ENCODE data around the gene ZFP90. TPM values are rescaled to one million over a fixed set of nuclear protein-coding genes. Genes with fewer than 3 reads are reported as not detected.
"Not testable (repeated sequence)": the region's sequence is repeated elsewhere in the genome, so short reads cannot be mapped to it uniquely, and the experiment has no call there.

ZFP90 gene
- 11.2 and 15.2 TPM in 2 replicates for total RNA-seq

DNA sequence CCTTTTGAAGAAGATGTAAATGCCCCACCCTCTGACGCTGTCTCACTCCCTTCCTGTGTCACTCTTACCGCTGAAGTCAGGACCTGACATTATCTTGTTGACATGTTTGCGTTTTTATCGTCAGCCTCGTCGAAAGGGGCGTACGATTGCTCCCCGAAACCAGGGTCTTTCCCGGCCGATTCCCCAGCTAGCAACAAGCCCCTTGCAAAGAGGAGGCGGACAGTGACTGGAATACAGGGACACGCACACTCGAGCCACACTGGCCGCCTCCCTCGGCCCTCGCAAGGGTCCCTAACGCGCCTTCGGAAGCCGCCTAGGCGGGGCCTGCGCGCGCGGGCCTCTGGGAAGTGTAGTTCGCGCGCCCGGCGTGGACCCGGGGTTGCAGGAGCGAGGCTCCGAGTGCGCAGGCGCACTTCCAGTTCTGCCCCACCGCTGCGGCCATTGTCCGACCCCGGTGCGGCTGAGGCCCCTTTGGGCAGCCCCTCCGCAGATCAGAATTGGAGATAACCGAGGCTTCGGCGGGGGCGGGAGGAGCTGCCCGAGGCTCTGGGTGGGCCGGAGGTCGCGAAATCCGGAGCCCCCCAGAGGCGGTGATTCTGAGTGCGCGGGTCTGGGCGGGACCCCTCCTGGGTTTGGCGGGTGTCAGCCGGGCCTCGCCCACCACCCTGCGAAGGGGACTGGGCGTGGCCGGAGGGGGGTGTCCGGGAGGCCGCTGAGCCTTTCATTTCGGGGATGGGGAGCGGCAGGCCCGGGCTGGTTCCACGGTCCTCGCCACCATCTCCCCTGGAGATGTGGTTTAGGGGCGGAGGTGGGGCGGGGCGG, at the start of gene ZFP90:
Gene ZFP90, plus strand, starts transcription at position 412 of the 822 bp plus-strand sequence. CDS start 502 bp downstream, outside the sequence.
- DNase-seq (ENCODE audit: low read depth in 2 of 2): peak; percentile 66 to 89

- DNase-seq (ENCODE audit: low read depth in 2 of 2): no peak
Measured at GRCh38 chr16:68490358-68490757, 48.7 kb upstream of the ZFP90 start.

- peak in 1 of 2 donors; percentile 43 for DNase-seq (ENCODE audit: low read depth in 2 of 2)
Measured at GRCh38 chr16:68490829-68491575, 48.1 kb upstream of the ZFP90 start.

DNA sequence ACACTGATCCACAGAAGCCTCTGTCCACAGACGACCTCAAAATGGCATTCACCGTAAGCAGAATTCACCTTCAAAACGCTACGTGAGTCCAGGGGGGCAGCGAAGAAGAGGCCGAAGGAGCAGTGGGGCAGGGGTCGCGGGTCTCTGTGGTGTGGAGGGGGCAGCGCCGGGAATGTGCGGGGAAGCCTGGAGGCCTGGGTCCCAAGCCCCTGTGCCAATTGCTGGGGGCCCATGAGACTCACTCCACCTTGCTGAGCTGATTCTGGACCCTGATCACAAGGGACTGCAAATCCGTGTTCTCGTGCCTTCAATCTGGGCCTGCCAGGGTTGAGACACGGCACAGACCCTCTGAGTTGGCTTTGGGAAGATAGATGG, 47.5 kb upstream of the ZFP90 start:
- DNase-seq (ENCODE audit: low read depth in 2 of 2): no peak

DNA sequence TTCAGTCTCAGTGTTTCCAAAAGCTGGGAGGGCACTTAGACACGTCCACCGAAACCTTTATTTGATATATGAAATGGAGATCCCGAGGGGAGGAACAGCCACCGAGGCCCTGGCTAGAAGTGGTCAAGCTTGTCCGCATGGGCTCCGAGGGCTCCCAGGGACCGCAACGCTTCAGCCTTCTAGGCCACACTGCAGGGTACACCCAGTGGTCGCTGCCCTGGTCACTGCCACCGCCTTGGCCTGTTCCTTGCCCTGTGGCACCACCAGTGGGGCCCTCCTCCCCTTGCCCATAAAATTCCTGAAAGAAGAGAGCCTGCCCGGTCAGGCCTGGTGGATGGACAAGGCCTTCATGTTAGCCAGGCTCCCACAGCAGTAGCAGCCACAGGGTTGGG, 46.9 kb upstream of the ZFP90 start:
- no peak for DNase-seq (ENCODE audit: low read depth in 2 of 2)

DNA sequence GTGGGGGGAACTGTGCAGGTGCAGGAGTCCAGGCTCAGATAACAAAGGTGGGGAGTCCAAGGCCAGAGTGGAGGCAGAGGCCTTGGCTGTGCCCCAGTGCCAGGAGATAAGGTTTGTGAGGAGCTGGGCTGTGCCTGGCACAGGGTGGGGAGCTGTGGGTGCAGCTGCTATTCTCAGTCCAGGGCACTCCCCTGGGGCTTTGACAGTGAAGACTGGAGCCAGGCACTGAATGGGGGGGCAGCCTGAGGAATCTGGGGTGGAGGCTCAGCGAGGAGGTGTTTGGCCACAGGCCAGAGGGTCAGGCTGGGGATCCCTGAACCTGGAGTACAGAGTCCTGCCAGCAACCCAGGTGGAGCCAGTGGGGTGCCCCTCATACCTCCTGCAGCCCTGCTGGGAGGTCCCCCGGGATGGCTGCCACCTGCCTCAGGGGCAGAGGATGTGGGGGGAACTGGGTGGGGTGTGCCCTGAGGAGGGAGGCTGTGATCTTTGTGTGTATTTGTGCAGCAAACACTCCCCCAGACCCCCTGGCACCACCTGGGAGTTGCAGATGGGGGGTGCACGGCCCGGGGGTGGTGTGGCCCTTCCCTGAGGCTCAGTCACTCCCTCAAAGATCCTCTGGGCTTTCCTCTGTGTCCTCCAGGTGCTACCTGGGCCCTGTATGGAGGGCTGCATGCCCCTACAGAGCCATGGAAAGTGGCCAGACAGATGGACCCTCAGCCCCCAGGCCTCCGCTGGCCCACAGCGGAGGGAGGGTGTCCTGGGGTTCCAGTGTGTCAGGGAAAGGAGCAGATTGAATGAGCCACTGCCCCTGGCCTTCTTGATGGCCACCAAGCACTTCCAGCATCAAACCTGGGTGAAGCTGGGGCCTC, 46.3 kb upstream of the ZFP90 start:
- DNase-seq (ENCODE audit: low read depth in 2 of 2): no peak

DNA sequence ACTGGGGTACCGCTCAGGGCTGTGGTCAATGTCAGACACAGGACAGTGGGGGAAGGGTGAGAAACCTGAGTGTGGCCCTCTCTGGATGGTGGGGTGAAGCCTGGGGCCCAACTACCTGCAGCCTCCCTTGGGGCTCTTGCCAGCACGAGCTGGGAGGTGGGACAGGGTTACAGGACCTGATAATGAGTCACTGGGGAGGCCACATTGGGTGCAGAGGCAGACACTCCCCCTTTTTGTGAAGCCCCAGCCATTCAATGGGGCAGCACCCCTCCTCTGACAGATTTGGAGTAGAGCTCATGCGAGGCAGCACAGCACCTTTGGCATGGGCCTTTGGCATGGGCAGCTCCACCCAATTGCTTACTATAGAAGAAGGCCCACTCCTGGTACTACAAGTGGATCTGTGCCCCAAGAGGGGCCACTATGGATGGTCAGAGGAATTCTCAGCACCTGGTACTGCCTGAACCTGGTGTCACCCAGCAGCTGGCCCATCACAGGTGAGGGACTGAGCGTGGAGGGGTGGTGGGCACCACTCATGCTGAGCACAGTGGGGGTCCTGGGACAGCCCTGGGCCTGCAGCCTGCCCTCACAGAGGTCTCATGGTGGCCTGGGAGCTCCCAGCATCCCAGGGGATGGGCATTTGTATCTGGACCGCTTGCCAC, 45.5 kb upstream of the ZFP90 start:
- no peak for DNase-seq (ENCODE audit: low read depth in 2 of 2)

- DNase-seq (ENCODE audit: low read depth in 2 of 2): not testable (repeated sequence)
Measured at GRCh38 chr16:68494261-68494660, 44.8 kb upstream of the ZFP90 start.

DNA sequence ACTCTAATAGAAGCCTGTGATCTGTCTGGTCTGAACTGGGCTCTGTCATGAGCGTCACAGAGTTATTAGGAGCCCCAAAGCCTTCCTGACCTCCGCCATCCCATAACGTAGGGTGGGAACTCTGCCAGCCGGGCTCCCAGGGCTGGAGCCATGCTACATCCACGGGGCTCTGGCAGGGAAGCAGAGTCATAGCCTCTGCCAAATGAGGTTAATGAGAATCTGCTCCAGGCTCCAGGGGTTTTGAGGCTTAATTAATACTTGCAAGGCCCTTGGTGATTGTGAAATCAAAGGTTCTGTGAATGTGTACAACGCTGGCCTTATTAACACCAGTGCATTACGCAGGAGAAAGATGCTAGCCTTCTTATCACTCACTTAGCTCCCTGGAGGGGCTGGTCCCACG, 42.4 kb upstream of the ZFP90 start:
- no peak for DNase-seq (ENCODE audit: low read depth in 2 of 2)

- no peak for DNase-seq (ENCODE audit: low read depth in 2 of 2)
Measured at GRCh38 chr16:68499006-68499405, 40.1 kb upstream of the ZFP90 start.

GRCh38 chr16:68503334-68503733, 35.8 kb upstream of the ZFP90 start:
- no peak for DNase-seq (ENCODE audit: low read depth in 2 of 2)

- no peak for DNase-seq (ENCODE audit: low read depth in 2 of 2)
Measured at GRCh38 chr16:68504066-68504465, 35.0 kb upstream of the ZFP90 start.

DNA sequence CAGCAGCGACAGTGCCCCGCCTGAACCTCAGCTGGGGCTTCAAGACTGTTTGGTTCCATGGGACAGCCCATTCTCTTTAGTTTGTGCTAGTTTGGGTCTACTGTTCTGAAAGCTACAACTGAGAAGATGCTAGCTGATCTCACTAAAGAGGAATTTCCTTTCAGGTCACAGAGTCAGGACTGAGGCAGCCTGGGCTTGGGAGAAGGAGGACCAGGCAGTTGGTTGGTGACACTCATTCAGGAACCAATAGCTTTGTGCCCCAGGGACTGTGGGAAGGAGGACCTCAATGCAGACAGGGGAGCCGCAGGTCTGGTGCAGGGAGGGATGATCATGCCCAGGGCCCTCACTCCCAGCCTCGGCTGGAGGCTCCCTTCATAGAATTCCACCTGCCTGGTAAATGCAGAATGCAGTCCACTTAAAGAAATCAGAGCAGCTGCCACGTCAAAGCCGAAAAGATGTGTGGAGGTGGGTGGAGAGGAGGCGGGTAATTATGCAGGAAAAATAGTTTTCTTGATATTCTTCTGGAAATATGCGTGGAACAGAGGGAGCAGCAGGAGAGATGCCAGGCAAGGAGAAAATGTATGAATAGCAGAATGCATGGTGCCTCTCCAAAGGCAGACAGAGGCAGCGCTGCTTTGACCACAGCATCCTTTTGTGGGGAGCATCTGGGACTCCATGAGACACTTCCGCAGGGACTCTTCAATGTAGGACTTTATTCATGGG, 32.6 kb upstream of the ZFP90 start:
- DNase-seq (ENCODE audit: low read depth in 2 of 2): no peak

DNA sequence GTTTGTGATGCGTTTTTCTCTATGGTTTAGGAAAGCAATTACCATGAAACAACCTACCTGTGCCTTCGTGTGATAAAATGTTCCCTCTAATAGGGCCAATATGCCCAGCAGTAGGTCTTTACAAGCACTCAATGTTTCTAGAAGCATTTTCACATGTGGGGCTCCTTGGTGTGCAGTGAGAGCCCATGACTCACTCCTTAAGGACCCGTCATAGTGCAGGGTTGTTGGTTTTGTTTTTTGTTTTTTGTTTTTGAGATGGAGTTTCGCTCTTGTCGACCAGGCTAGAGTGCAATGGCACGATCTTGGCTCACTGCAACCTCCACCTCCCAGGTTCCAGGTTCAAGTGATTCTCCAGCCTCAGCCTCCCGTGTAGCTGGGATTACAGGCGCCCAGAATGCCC, 31.1 kb upstream of the ZFP90 start:
- no peak for DNase-seq (ENCODE audit: low read depth in 2 of 2)

DNA sequence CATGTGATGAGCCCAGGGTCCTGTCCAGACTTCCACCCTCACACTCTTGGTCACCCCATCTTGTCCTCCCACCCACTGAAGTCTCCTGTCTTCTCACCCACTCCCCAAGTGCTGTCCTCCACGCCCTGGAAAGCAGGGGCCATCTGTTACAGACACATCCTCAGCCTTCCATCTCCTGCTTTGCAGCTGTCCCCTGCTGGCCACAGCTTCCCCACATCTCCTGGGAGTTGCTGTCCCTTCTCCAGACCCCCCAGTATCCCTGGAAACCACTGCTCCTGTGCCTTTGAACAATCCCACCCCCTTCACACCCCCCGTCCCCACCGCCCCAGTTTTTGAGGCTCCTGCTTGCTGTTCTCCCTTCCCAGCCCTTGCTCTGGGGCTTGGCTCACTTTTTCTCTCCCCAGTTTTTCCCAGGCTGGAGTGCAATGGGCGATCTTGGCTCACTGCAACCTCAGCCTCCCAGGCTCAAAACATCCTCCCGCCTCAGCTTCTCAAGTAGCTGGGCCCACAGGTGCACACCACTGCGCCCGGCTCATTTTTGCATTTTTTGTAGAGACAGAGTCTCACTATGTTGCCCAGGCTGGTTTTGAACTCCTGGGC, 30.4 kb upstream of the ZFP90 start:
- no peak for DNase-seq (ENCODE audit: low read depth in 2 of 2)

DNA sequence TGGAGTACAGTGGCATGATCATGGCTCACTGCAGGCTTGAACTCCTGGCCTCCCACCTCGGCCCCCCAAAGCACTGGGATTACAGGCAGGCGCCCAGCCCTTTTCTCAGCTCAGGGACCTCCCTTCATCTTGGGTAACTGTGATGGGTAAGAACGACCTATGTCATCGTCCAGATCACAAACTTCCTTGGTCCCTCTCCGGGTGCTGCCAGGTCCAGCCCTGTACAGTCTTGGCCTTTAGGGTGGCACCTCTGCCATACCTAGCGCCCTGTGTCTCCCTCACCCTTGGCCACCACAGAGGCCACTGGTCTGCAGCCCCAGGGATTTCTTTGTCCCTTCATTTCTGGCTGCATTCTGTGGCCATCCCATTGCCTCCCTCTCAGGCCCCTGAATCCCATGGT, 29.7 kb upstream of the ZFP90 start:
- DNase-seq (ENCODE audit: low read depth in 2 of 2): no peak

DNA sequence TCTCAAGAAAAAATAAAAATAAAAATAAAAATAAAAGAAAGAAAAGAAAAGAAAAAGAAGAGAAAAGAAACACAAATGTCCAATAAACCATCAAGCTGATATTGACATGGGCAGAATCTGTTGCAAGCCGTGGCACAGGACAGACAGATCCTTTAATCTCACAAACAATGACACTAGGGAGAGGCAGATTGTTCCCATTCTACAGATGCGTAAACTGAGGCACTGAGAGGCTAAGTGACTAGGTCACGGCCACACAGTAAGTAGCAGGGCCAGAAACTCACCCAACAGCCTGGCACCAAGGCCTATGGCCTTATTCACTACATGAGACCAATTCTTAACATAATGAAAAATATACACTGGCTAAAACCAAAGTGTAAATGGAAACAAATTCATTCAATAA, 28.3 kb upstream of the ZFP90 start:
- no peak for DNase-seq (ENCODE audit: low read depth in 2 of 2)

DNA sequence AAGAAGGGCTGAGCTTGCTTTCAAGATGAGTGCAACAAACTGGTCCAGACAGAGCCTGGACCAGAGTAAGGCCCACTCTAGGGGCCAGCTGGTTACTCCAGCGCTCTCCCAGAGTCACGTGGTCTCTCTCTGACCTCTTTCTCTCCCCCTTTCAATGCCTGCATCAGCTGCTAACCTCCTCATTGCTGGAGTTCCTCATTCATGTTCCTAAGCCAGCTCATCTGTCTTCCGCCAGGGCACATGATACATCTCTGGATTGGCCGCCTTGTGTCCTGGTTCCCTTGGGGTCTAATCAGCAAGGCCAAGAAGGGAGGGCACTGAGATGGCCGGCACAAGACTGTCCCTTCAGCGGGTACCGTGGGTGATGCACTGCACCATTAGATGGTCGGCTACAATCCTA, 26.9 kb upstream of the ZFP90 start:
- DNase-seq (ENCODE audit: low read depth in 2 of 2): no peak

- DNase-seq (ENCODE audit: low read depth in 2 of 2): no peak
Measured at GRCh38 chr16:68512742-68513141, 26.3 kb upstream of the ZFP90 start.

DNA sequence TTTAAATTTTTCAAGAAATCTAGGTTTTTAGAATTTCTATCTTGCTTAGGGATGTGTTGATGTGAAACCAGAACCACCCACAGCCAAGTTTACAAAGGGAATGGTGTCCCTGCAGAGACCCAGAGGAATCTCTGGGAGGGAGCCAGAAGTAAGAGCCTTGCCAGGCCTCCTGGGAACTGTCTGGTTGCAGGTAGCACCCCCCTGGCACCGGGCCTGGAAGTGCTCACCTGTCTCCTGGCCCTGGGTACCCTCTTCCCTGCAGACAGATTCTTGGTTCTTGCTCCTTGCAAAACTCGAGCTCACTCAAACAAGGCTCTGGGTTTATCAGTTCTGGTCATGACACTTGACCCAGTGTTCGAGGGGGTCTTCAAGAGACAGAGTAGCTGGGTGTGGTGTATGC, 24.6 kb upstream of the ZFP90 start:
- DNase-seq (ENCODE audit: low read depth in 2 of 2): no peak

Measured in dermis microvascular lymphatic vessel endothelial cell (primary cell).